H9 (cell line): ENCODE data around the gene SLC6A8. TPM values are rescaled to one million over a fixed set of nuclear protein-coding genes. Genes with fewer than 3 reads are reported as not detected.

ENCODE experiments used
- DNase-seq: peaks from one replicate; pipeline ENCODE4 v3.0.0-alpha.2; 2017
- H2AFZ ChIP-seq: one replicate; pipeline ENCODE4 v1.6.1; 2013; ENCODE audit warnings: mild to moderate bottlenecking, low read length, control low read depth, moderate library complexity
- H2AK5ac ChIP-seq: 2 replicates; pipeline ENCODE4 v1.6.1; 2013; ENCODE audit warnings: low read length, control low read depth, mixed read lengths; ENCODE audit not compliant: insufficient read length
- H2BK120ac ChIP-seq: one replicate; pipeline ENCODE4 v1.6.1; 2013; ENCODE audit warnings: low read depth, mild to moderate bottlenecking, low read length, control low read depth, inconsistent platforms; ENCODE audit not compliant: poor library complexity, severe bottlenecking
- H2BK12ac ChIP-seq: 2 replicates; pipeline ENCODE4 v1.6.1; 2013; ENCODE audit warnings: low read length, control low read depth, mixed read lengths, low read depth; ENCODE audit not compliant: insufficient read length
- H2BK15ac ChIP-seq: 2 replicates; pipeline ENCODE4 v1.6.1; 2013; ENCODE audit warnings: low read depth, low read length, control low read depth
- H2BK20ac ChIP-seq: one replicate; pipeline ENCODE4 v1.6.1; 2013; ENCODE audit warnings: low read depth, mild to moderate bottlenecking, low read length, control low read depth, inconsistent platforms; ENCODE audit not compliant: poor library complexity, severe bottlenecking
- H2BK5ac ChIP-seq: 2 replicates; pipeline ENCODE4 v1.6.1; 2013; ENCODE audit warnings: low read length, control low read depth, mixed read lengths; ENCODE audit not compliant: insufficient read length
- H3K14ac ChIP-seq: 2 replicates; pipeline ENCODE4 v1.6.1; 2013; ENCODE audit warnings: low read length, control low read depth; ENCODE audit not compliant: insufficient read depth
- H3K18ac ChIP-seq: 2 replicates; pipeline ENCODE4 v1.6.1; 2013; ENCODE audit warnings: low read depth, mild to moderate bottlenecking, mixed read lengths, low read length, control low read depth; ENCODE audit not compliant: insufficient read length
- H3K23ac ChIP-seq: 2 replicates; pipeline ENCODE4 v1.6.1; 2013; ENCODE audit warnings: low read length, control low read depth, mixed read lengths, low read depth; ENCODE audit not compliant: insufficient read length
- H3K23me2 ChIP-seq: 2 replicates; pipeline ENCODE4 v1.6.1; 2013; ENCODE audit warnings: low read depth, mild to moderate bottlenecking, mixed read lengths, low read length, control low read depth; ENCODE audit not compliant: insufficient read length, poor library complexity, severe bottlenecking
- H3K27ac ChIP-seq: 2 replicates; pipeline ENCODE4 v1.5.1; 2013; ENCODE audit warnings: low read length, control low read depth, mixed read lengths, low read depth; ENCODE audit not compliant: insufficient read length
- H3K27me3 ChIP-seq: 2 replicates; pipeline ENCODE4 v1.6.1; 2013; ENCODE audit warnings: low read length, control low read depth, inconsistent platforms; ENCODE audit not compliant: insufficient read depth
- H3K4ac ChIP-seq: 2 replicates; pipeline ENCODE4 v1.6.1; 2013; ENCODE audit warnings: low read depth, mild to moderate bottlenecking, control low read depth, inconsistent platforms, low read length, moderate library complexity
- H3K4me1 ChIP-seq: 2 replicates; pipeline ENCODE4 v1.6.1; 2013; ENCODE audit warnings: low read length, control low read depth, inconsistent platforms; ENCODE audit not compliant: insufficient read depth
- H3K4me2 ChIP-seq: 2 replicates; pipeline ENCODE4 v1.6.1; 2013; ENCODE audit warnings: low read length, control low read depth, mixed read lengths; ENCODE audit not compliant: insufficient read length, insufficient read depth
- H3K56ac ChIP-seq: 2 replicates; pipeline ENCODE4 v1.6.1; 2013; ENCODE audit warnings: low read depth, mild to moderate bottlenecking, mixed read lengths, low read length, control low read depth; ENCODE audit not compliant: insufficient read length
- H3K79me1 ChIP-seq: 2 replicates; pipeline ENCODE4 v1.6.1; 2013; ENCODE audit warnings: low read depth, mild to moderate bottlenecking, moderate library complexity, low read length, control low read depth, inconsistent platforms; ENCODE audit not compliant: insufficient read depth, poor library complexity, severe bottlenecking
- H3K79me2 ChIP-seq: 2 replicates; pipeline ENCODE4 v1.6.1; 2013; ENCODE audit warnings: low read length, control low read depth, inconsistent platforms; ENCODE audit not compliant: insufficient read depth
- H3K9ac ChIP-seq: 2 replicates; pipeline ENCODE4 v1.6.1; 2013; ENCODE audit warnings: low read length, control low read depth, mixed read lengths; ENCODE audit not compliant: insufficient read length; ENCODE audit errors: extremely low read depth
- H3K9me3 ChIP-seq: one replicate; pipeline ENCODE4 v1.6.1; 2013; ENCODE audit warnings: low read depth, low read length, inconsistent platforms; ENCODE audit not compliant: control insufficient read depth
- H3T11ph ChIP-seq: one replicate; pipeline ENCODE4 v1.6.1; 2013; ENCODE audit warnings: mild to moderate bottlenecking, low read length, control low read depth, inconsistent platforms
- H4K20me1 ChIP-seq: one replicate; pipeline ENCODE4 v1.6.1; 2013; ENCODE audit not compliant: control insufficient read depth, insufficient read length, insufficient read depth
- H4K5ac ChIP-seq: 2 replicates; pipeline ENCODE4 v1.6.1; 2013; ENCODE audit warnings: low read depth, mild to moderate bottlenecking, mixed read lengths, low read length, control low read depth; ENCODE audit not compliant: insufficient read length
- H4K8ac ChIP-seq: replicated peaks from 2 replicates; pipeline ENCODE4 v1.6.1; 2013; ENCODE audit warnings: low read length, control low read depth, mixed read lengths, low read depth; ENCODE audit not compliant: insufficient read length
- H4K91ac ChIP-seq: 2 replicates; pipeline ENCODE4 v1.6.1; 2013; ENCODE audit warnings: low read depth, mild to moderate bottlenecking, moderate library complexity, mixed read lengths, low read length, control low read depth; ENCODE audit not compliant: insufficient read length
- H3K27ac Mint-ChIP-seq, 3 experiments: 2 replicates in 2 of 3; 3 replicates in 1 of 3; pipeline ENCODE4 v1.8.0; 2020 to 2021; ENCODE audit warnings: mixed read lengths in 3 of 3, mild to moderate bottlenecking in 1 of 3, moderate library complexity in 1 of 3
- H3K27me3 Mint-ChIP-seq: 2 replicates; pipeline ENCODE4 v1.8.0; 2021; ENCODE audit warnings: low read depth, mild to moderate bottlenecking, moderate library complexity, mixed read lengths
- H3K36me3 Mint-ChIP-seq, 3 experiments: 2 replicates in 2 of 3; 3 replicates in 1 of 3; pipeline ENCODE4 v1.8.0; 2020 to 2021; ENCODE audit warnings: low read depth in 3 of 3, mixed read lengths in 3 of 3; ENCODE audit not compliant: insufficient read depth in 1 of 3
- H3K4me1 Mint-ChIP-seq, 2 experiments: 2 replicates each; pipeline ENCODE4 v1.8.0; 2020; ENCODE audit warnings: mixed read lengths in 2 of 2
- H3K4me3 Mint-ChIP-seq, 2 experiments: 2 replicates in 1 of 2; 3 replicates in 1 of 2; pipeline ENCODE4 v1.8.0; 2020 to 2021; ENCODE audit warnings: mild to moderate bottlenecking in 2 of 2, mixed read lengths in 2 of 2, moderate library complexity in 1 of 2
- H3K9me3 Mint-ChIP-seq, 2 experiments: 2 replicates in 1 of 2; 3 replicates in 1 of 2; pipeline ENCODE4 v1.8.0; 2020; ENCODE audit warnings: mild to moderate bottlenecking in 2 of 2, mixed read lengths in 2 of 2, moderate library complexity in 1 of 2
- CTCF ChIP-seq: fragments of 200-600 bp; sonication (generic); conservative IDR thresholded peaks from 3 replicates; pipeline ENCODE4 v1.8.0; 2021; ENCODE audit warnings: antibody characterized with exemption, mild to moderate bottlenecking
- WGBS: extraction: QIAGEN DNeasy Blood & Tissue Kit; methylation state at CpG from one replicate; pipeline ENCODE4 v1.1.7; 2013; ENCODE audit warnings: missing lambda C conversion rate, low lambda C conversion rate, mixed read lengths; ENCODE audit not compliant: insufficient read length; ENCODE audit errors: extremely low coverage; 5-methylcytosine and 5-hydroxymethylcytosine counted together
- total RNA-seq: library from RNA; stranded (reverse); gene quantifications from 2 replicates; pipeline ENCODE4 v1.2.1, GENCODE V29; 2021

The SLC6A8 gene
- total RNA-seq, 1 experiment from 2014 or later = 229 TPM

- H3K23me2 ChIP-seq = no peaks in the 10 kb centered on the region
- no peak overlapping the region for H2BK5ac ChIP-seq
- no peak overlapping the region for H3K9ac ChIP-seq
- no peak overlapping the region for H3K18ac ChIP-seq
- no peak overlapping the region for H2AFZ ChIP-seq
- no peak for DNase-seq
- no peak overlapping the region for H3K56ac ChIP-seq
- H2BK12ac ChIP-seq = no peak overlapping the region
- no peaks in the 10 kb centered on the region for H4K20me1 ChIP-seq
- H3K9me3 Mint-ChIP-seq = peaks cover 67 to 70% of the 10 kb centered on the region in 2 experiments
- H3K4ac ChIP-seq = no peak overlapping the region
- no CpG with 5 or more reads among the region's 3 CpGs for WGBS
- no peak overlapping the region for H4K5ac ChIP-seq
- H3K9me3 ChIP-seq = peaks cover 33% of the 10 kb centered on the region
- no peak for TF ChIP-seq CTCF
- no peak overlapping the region for H2AK5ac ChIP-seq
- no peaks in the 10 kb centered on the region for H3K27me3 Mint-ChIP-seq
- H3K36me3 Mint-ChIP-seq = peaks cover 49 to 82% (median 67%) of the 10 kb centered on the region in 3 experiments
- H3K4me2 ChIP-seq = no peak overlapping the region
- H3K27ac Mint-ChIP-seq = no peak overlapping the region
- H3K79me2 ChIP-seq = no peaks in the 10 kb centered on the region
- H3K4me1 Mint-ChIP-seq = no peaks in the 10 kb centered on the region
- H2BK120ac ChIP-seq = no peak overlapping the region
- no peak overlapping the region for H2BK20ac ChIP-seq
- H3K27ac ChIP-seq = no peak overlapping the region
- no peak overlapping the region for H3K14ac ChIP-seq
- no peak overlapping the region for H4K91ac ChIP-seq
- H3K79me1 ChIP-seq = no peaks in the 10 kb centered on the region
- no peak overlapping the region for H2BK15ac ChIP-seq
- H3K4me3 Mint-ChIP-seq = no peak overlapping the region
- H4K8ac ChIP-seq = no peak overlapping the region
- H3K4me1 ChIP-seq = no peaks in the 10 kb centered on the region
- H3T11ph ChIP-seq = no peak overlapping the region
- H3K27me3 ChIP-seq = no peaks in the 10 kb centered on the region
- no peak overlapping the region for H3K23ac ChIP-seq
Observed at GRCh38 chrX:153714256-153714655, 26.5 kb downstream of the SLC6A8 start.
